ENCODE results near the gene ARL8A. TPM values are rescaled to one million over a fixed set of nuclear protein-coding genes. Genes with fewer than 3 reads are reported as not detected.

Gene ARL8A
- total RNA-seq, 1 experiment from 2014 or later: 27.8 TPM

GRCh38 chr1:202101184-202101583 lies 43.4 kb downstream of the ARL8A start:
- peaks cover 23% of the 10 kb centered on the region for H3K4me1 Mint-ChIP-seq (ENCODE audit: low read depth, unreplicated experiment)
- ChIA-PET CTCF (no interaction called here), POLR2A (no interaction called here)
- H3K4me3 Mint-ChIP-seq (ENCODE audit: unreplicated experiment): no peak overlapping the region
- no peaks in the 10 kb centered on the region for H3K9me3 ChIP-seq
- no peaks in the 10 kb centered on the region for H3K36me3 ChIP-seq (ENCODE audit: control insufficient read depth, insufficient read depth, low read length)
- TF ChIP-seq CTCF (IDR thresholded peaks at IDR 0.05; ENCODE audit: insufficient read depth in 1 of 2, low read depth in 1 of 2, low read length in 1 of 2, severe bottlenecking in 1 of 2, unreplicated experiment in 1 of 2): no peak
- H3K4me3 ChIP-seq (ENCODE audit: low read depth, low read length): no peak overlapping the region
- no peak for DNase-seq
- H3K27me3 ChIP-seq (replicated peaks; ENCODE audit: control insufficient read depth, insufficient read depth, low read length): no peaks in the 10 kb centered on the region
- intact Hi-C loops (cut with micrococcal nuclease; ENCODE audit: unreplicated experiment): no loop called here
- no peaks in the 10 kb centered on the region for H3K9me3 Mint-ChIP-seq (ENCODE audit: unreplicated experiment)
- no peak overlapping the region for H3K27ac Mint-ChIP-seq (ENCODE audit: unreplicated experiment)
- no peaks in the 10 kb centered on the region for H3K27me3 Mint-ChIP-seq (ENCODE audit: insufficient read depth, unreplicated experiment)
- no TSS peak for BruUV-seq (replicated peaks)
- H3K36me3 Mint-ChIP-seq (ENCODE audit: insufficient read depth, unreplicated experiment): no peaks in the 10 kb centered on the region
- peaks cover 22% of the 10 kb centered on the region for H3K4me1 ChIP-seq

GRCh38 chr1:202093858-202094257 lies 50.7 kb downstream of the ARL8A start:
- no peak overlapping the region for H3K4me3 ChIP-seq (ENCODE audit: low read depth, low read length)
- H3K9me3 Mint-ChIP-seq (ENCODE audit: unreplicated experiment): no peaks in the 10 kb centered on the region
- peaks cover 15% of the 10 kb centered on the region for H3K4me1 Mint-ChIP-seq (ENCODE audit: low read depth, unreplicated experiment)
- POLR2A ChIA-PET: interaction anchor here (0.8 to 1.0 kb wide), 2 partner anchors 9 to 84 kb away, joined by 3 read pairs; partner anchors contain the start of gene ELF3
- H3K27ac Mint-ChIP-seq (ENCODE audit: unreplicated experiment): no peak overlapping the region
- H3K4me1 ChIP-seq: peaks cover under 1% of the 10 kb centered on the region; the same call in 1 of the 2 replicates
- CTCF ChIA-PET: no interaction called here
- intact Hi-C loops (cut with micrococcal nuclease; ENCODE audit: unreplicated experiment): no loop called here
- no peak for DNase-seq
- H3K27me3 ChIP-seq (replicated peaks; ENCODE audit: control insufficient read depth, insufficient read depth, low read length): no peaks in the 10 kb centered on the region
- no peaks in the 10 kb centered on the region for H3K27me3 Mint-ChIP-seq (ENCODE audit: insufficient read depth, unreplicated experiment)
- H3K9me3 ChIP-seq: no peaks in the 10 kb centered on the region
- no peak overlapping the region for H3K4me3 Mint-ChIP-seq (ENCODE audit: unreplicated experiment)
- TF ChIP-seq CTCF (IDR thresholded peaks at IDR 0.05; ENCODE audit: insufficient read depth in 1 of 2, low read depth in 1 of 2, low read length in 1 of 2, severe bottlenecking in 1 of 2, unreplicated experiment in 1 of 2): no peak
- no peaks in the 10 kb centered on the region for H3K36me3 ChIP-seq (ENCODE audit: control insufficient read depth, insufficient read depth, low read length)
- no TSS peak for BruUV-seq (replicated peaks)
- peaks cover 4% of the 10 kb centered on the region for H3K36me3 Mint-ChIP-seq (ENCODE audit: insufficient read depth, unreplicated experiment)

- ChIA-PET POLR2A (no interaction called here), CTCF (interaction anchor here (0.6 to 1.4 kb wide), 5 partner anchors 15 to 91 kb away, joined by 3 to 5 read pairs (median 3); no protein-coding TSS in a partner anchor)
- no peaks in the 10 kb centered on the region for H3K36me3 ChIP-seq (ENCODE audit: control insufficient read depth, insufficient read depth, low read length)
- H3K36me3 Mint-ChIP-seq (ENCODE audit: insufficient read depth, unreplicated experiment): peaks cover 4% of the 10 kb centered on the region
- H3K27ac Mint-ChIP-seq (ENCODE audit: unreplicated experiment): peak overlapping the region; percentile 14
- peaks cover 30% of the 10 kb centered on the region for H3K4me1 ChIP-seq
- H3K27me3 Mint-ChIP-seq (ENCODE audit: insufficient read depth, unreplicated experiment): no peaks in the 10 kb centered on the region
- peak in 1 of 2 experiments; percentile 52 for DNase-seq
- H3K9me3 ChIP-seq: no peaks in the 10 kb centered on the region
- H3K4me3 ChIP-seq (ENCODE audit: low read depth, low read length): no peak overlapping the region
- peaks cover 35% of the 10 kb centered on the region for H3K4me1 Mint-ChIP-seq (ENCODE audit: low read depth, unreplicated experiment)
- BruUV-seq (replicated peaks): no TSS peak
- H3K27me3 ChIP-seq (replicated peaks; ENCODE audit: control insufficient read depth, insufficient read depth, low read length): no peaks in the 10 kb centered on the region
- peak; percentile 39 to 41 for TF ChIP-seq CTCF (IDR thresholded peaks at IDR 0.05; ENCODE audit: insufficient read depth in 1 of 2, low read depth in 1 of 2, low read length in 1 of 2, severe bottlenecking in 1 of 2, unreplicated experiment in 1 of 2)
- intact Hi-C loops (cut with micrococcal nuclease; ENCODE audit: unreplicated experiment): loop anchor here (1.0 kb wide), 1 partner anchor 82 kb away; no protein-coding TSS in a partner anchor
- H3K4me3 Mint-ChIP-seq (ENCODE audit: unreplicated experiment): no peak overlapping the region
- H3K9me3 Mint-ChIP-seq (ENCODE audit: unreplicated experiment): no peaks in the 10 kb centered on the region
Measured at GRCh38 chr1:202090994-202091393, 53.5 kb downstream of the ARL8A start.
